ENCODE data around the gene LCT.

LCT gene

GRCh38 chr2:135853401-135853800, 16.4 kb upstream of the LCT start:
- TF ChIP-seq EZH2phosphoT487 (conservative IDR thresholded peaks at IDR 0.05; ENCODE audit: low read length) = no peak
- TF ChIP-seq, protein P1, sequence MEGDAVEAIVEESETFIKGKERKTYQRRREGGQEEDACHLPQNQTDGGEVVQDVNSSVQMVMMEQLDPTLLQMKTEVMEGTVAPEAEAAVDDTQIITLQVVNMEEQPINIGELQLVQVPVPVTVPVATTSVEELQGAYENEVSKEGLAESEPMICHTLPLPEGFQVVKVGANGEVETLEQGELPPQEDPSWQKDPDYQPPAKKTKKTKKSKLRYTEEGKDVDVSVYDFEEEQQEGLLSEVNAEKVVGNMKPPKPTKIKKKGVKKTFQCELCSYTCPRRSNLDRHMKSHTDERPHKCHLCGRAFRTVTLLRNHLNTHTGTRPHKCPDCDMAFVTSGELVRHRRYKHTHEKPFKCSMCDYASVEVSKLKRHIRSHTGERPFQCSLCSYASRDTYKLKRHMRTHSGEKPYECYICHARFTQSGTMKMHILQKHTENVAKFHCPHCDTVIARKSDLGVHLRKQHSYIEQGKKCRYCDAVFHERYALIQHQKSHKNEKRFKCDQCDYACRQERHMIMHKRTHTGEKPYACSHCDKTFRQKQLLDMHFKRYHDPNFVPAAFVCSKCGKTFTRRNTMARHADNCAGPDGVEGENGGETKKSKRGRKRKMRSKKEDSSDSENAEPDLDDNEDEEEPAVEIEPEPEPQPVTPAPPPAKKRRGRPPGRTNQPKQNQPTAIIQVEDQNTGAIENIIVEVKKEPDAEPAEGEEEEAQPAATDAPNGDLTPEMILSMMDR (IDR thresholded peaks at IDR 0.05; ENCODE audit: insufficient read depth, low read length, poor library complexity, severe bottlenecking) = no peak

GRCh38 chr2:135851858-135852257, 14.9 kb upstream of the LCT start:
- Histone ChIP-seq H3F3A (ENCODE audit: insufficient read depth) (0 out of 2 replicates have a peak, but pooled peaks cover 18% of the 10 kb centered on the region), H3K27me3 (ENCODE audit: low read length) (no peaks in the 10 kb centered on the region), H3K79me2 (ENCODE audit: insufficient read depth, low read length) (no peaks in the 10 kb centered on the region), H3K9me3 (ENCODE audit: insufficient read depth, low read length) (no peaks in the 10 kb centered on the region), H3K9me2 (replicated peaks; ENCODE audit: insufficient read depth, low read length) (no peaks in the 10 kb centered on the region), H3K4me3 (ENCODE audit: insufficient read depth, low read length, poor library complexity, severe bottlenecking) (no peak overlapping the region), H3K36me3 (ENCODE audit: low read length) (peaks cover 67% of the 10 kb centered on the region), H2AFZ (ENCODE audit: low read depth, low read length, severe bottlenecking) (no peak overlapping the region), H3K4me2 (ENCODE audit: low read depth, low read length, poor library complexity, severe bottlenecking) (no peak overlapping the region), H3K9ac (ENCODE audit: low read length) (no peak overlapping the region), H3K27ac (ENCODE audit: low read depth, low read length) (no peak overlapping the region), H4K20me1 (ENCODE audit: low read depth, low read length) (no peaks in the 10 kb centered on the region)
- no peak for TF ChIP-seq EZH2phosphoT487 (conservative IDR thresholded peaks at IDR 0.05; ENCODE audit: low read length)
- TF ChIP-seq, protein P1 (IDR thresholded peaks at IDR 0.05; ENCODE audit: insufficient read depth, low read length, poor library complexity, severe bottlenecking) = no peak

More at GRCh38 chr2:135853401-135853800, 16.4 kb upstream of the LCT start:
- H3K9me3 ChIP-seq (ENCODE audit: insufficient read depth, low read length) = no peaks in the 10 kb centered on the region
- no peaks in the 10 kb centered on the region for H3K79me2 ChIP-seq (ENCODE audit: insufficient read depth, low read length)
- no peak overlapping the region for H3K4me3 ChIP-seq (ENCODE audit: insufficient read depth, low read length, poor library complexity, severe bottlenecking)
- H3K36me3 ChIP-seq (ENCODE audit: low read length) = peaks cover 66% of the 10 kb centered on the region
- H3K4me2 ChIP-seq (ENCODE audit: low read depth, low read length, poor library complexity, severe bottlenecking) = no peak overlapping the region
- 0 out of 2 replicates have a peak, but pooled peaks cover 18% of the 10 kb centered on the region for H3F3A ChIP-seq (ENCODE audit: insufficient read depth)
- H3K9ac ChIP-seq (ENCODE audit: low read length) = no peak overlapping the region
- H2AFZ ChIP-seq (ENCODE audit: low read depth, low read length, severe bottlenecking) = no peak overlapping the region
- no peak overlapping the region for H3K27ac ChIP-seq (ENCODE audit: low read depth, low read length)
- no peaks in the 10 kb centered on the region for H3K9me2 ChIP-seq (replicated peaks; ENCODE audit: insufficient read depth, low read length)
- no peaks in the 10 kb centered on the region for H3K27me3 ChIP-seq (ENCODE audit: low read length)
- no peaks in the 10 kb centered on the region for H4K20me1 ChIP-seq (ENCODE audit: low read depth, low read length)

- TF ChIP-seq, protein P1 (IDR thresholded peaks at IDR 0.05; ENCODE audit: insufficient read depth, low read length, poor library complexity, severe bottlenecking) = no peak
- H2AFZ ChIP-seq (ENCODE audit: low read depth, low read length, severe bottlenecking) = no peak overlapping the region
- no peak overlapping the region for H3K4me3 ChIP-seq (ENCODE audit: insufficient read depth, low read length, poor library complexity, severe bottlenecking)
- H4K20me1 ChIP-seq (ENCODE audit: low read depth, low read length) = no peaks in the 10 kb centered on the region
- no peaks in the 10 kb centered on the region for H3K9me2 ChIP-seq (replicated peaks; ENCODE audit: insufficient read depth, low read length)
- no peaks in the 10 kb centered on the region for H3K27me3 ChIP-seq (ENCODE audit: low read length)
- H3K9ac ChIP-seq (ENCODE audit: low read length) = no peak overlapping the region
- H3K27ac ChIP-seq (ENCODE audit: low read depth, low read length) = no peak overlapping the region
- no peaks in the 10 kb centered on the region for H3K79me2 ChIP-seq (ENCODE audit: insufficient read depth, low read length)
- 0 out of 2 replicates have a peak, but pooled peaks cover 12% of the 10 kb centered on the region for H3F3A ChIP-seq (ENCODE audit: insufficient read depth)
- no peak overlapping the region for H3K4me2 ChIP-seq (ENCODE audit: low read depth, low read length, poor library complexity, severe bottlenecking)
- peaks cover 64% of the 10 kb centered on the region for H3K36me3 ChIP-seq (ENCODE audit: low read length)
- H3K9me3 ChIP-seq (ENCODE audit: insufficient read depth, low read length) = no peaks in the 10 kb centered on the region
These were observed 14.1 kb upstream of the LCT start for GRCh38 chr2:135850892-135851668.

All from SU-DHL-6 (cell line).